Esophagus muscularis mucosa (tissue), 4 donors: Measurements from ENCODE around the gene CASD1.

ENCODE experiments used
- CTCF ChIP-seq, 3 experiments: fragments of 200-600 bp in 2 of 3; fragments of 450-650 bp in 1 of 3; sonication (generic) in 2 of 3; IDR thresholded peaks; one replicate each; pipeline ENCODE4 v1.5.1; 2017 to 2019; ENCODE audit warnings: antibody characterized with exemption in 3 of 3, mild to moderate bottlenecking in 2 of 3, moderate library complexity in 1 of 3
- EP300 ChIP-seq: sonication (generic); formaldehyde crosslinking; IDR thresholded peaks from one replicate; pipeline ENCODE4 v1.6.1; 2017; ENCODE audit warnings: antibody characterized with exemption
- POLR2A ChIP-seq: fragments of 450-650 bp; IDR thresholded peaks from one replicate; pipeline ENCODE4 v1.6.1; 2017; ENCODE audit warnings: antibody characterized with exemption, moderate library complexity, mild to moderate bottlenecking, low read depth
- POLR2AphosphoS5 ChIP-seq, 2 donors: sonication (generic); formaldehyde crosslinking; IDR thresholded peaks; one replicate each; pipeline ENCODE4 v1.6.1; 2017; ENCODE audit warnings: antibody characterized with exemption in 2 of 2

- TF ChIP-seq POLR2A: no peak
- no peak for TF ChIP-seq CTCF (IDR thresholded peaks at IDR 0.05)
- no peak for TF ChIP-seq EP300
- TF ChIP-seq POLR2AphosphoS5 (IDR thresholded peaks at IDR 0.05): no peak
Observed at GRCh38 chr7:94575646-94576045, 66.0 kb downstream of the CASD1 start.
